Measurements from ENCODE around the gene ADAMTS5. TPM values are rescaled to one million over a fixed set of nuclear protein-coding genes. Genes with fewer than 3 reads are reported as not detected.
A peak's percentile ranks its signal among the peaks of the same experiment; 100 is the strongest.

Gene ADAMTS5
- total RNA-seq = 10.0 TPM

DNA sequence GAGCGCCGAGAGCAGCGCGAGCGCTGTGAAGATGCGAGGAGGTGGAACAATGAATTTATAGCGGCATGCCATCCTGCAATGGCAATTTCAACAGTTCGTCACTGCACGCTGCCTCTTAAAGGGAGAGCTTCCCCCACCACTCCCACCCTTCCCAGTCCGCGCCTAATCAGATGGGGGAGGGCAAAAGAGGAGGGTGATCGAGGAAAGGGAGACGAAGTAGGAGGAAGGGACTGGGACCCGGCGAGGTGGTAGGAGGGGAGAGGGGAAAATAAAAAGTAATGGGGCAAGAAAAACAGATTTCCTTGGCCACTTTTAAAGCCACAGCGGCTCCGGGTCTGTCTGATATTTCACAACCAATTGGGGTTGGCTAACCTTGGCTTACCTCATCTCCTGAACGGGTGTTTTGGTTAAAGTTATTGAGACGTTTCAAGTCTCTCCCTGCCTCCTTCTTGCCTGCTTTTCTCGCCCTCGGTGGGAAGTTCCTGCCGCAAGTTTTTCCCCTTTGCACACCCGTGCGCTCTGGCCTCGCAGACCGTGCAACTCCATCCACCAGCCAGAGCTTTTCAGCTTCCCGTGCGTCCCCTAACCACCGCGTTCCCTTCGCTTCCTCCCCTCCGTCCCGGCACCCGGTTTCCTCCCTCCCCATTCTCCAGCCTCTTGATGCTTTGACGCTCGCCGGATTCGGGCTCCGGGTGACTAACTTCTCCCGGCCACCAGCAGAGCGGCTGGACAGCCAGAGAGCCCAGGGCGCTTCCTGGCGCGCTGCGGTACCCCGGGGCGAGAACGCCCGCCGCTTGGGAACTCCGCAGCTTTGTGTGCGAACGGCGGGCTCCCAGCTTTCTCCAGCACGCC lies at the start of gene ADAMTS5:
TSS of gene ADAMTS5 (minus strand) at position 27 of the 852 bp plus-strand sequence. CDS start 697 bp downstream, outside the sequence.
- intact Hi-C loops (cut with DNase I) = no loop called here
- DNase-seq (ENCODE audit: low spot score) (peak; percentile 60), ATAC-seq (peak; percentile 57)

DNA sequence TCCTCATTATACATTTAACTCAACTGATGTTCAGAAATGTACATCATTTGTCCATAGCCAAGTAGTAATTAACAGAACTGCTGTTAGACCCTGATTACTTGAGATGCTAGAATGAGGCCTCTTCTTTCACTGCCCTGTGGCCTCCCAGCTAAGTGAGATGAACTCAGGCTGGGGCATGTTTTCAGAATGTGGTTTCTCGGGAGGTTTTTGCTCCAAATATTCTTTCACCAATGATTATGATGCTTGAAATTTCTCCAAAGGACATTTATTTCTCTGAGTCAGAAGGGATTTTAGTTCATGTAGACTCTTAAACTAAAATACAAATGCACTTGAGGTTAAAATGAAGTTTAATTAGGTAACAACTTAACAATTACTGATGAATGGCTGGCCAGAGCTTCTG lies 34.6 kb upstream of the ADAMTS5 start:
- DNase-seq (ENCODE audit: low spot score) = no peak
- intact Hi-C loops (cut with DNase I) = no loop called here
- no peak for ATAC-seq

GRCh38 chr21:26983576-26983975 lies 16.7 kb upstream of the ADAMTS5 start:
- no peak for ATAC-seq
- intact Hi-C loops (cut with DNase I) = no loop called here
- no peak for DNase-seq (ENCODE audit: low spot score)

DNA sequence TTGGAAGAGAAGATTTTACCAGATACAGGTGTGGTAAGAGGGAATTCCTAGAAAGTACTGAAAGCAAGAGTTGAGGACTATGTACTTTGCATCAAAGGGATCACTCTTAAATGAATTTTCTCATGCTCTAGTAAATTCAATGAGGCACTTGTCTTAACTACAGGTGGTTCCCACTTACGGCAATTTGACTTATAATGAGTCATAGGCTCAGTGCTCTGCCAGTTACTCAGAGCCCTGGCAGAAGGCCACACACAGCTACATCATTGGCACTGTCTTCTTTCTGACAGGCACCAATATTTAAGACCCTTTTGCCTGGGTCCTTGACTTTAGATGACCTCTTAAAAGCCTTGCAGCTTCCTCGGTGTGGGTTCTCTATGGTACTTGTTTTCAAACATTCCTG lies 15.9 kb upstream of the ADAMTS5 start:
- ATAC-seq = no peak
- no peak for DNase-seq (ENCODE audit: low spot score)
- intact Hi-C loops (cut with DNase I) = no loop called here

- no peak for ATAC-seq
- intact Hi-C loops (cut with DNase I) = no loop called here
- DNase-seq (ENCODE audit: low spot score) = no peak
Measured at GRCh38 chr21:26977746-26978145, 10.9 kb upstream of the ADAMTS5 start.

GRCh38 chr21:26973226-26973625 lies 6.3 kb upstream of the ADAMTS5 start:
- no peak for DNase-seq (ENCODE audit: low spot score)
- intact Hi-C loops (cut with DNase I) = no loop called here
- ATAC-seq = no peak

GRCh38 chr21:26972192-26972591 lies 5.3 kb upstream of the ADAMTS5 start:
- DNase-seq (ENCODE audit: low spot score) (no peak), ATAC-seq (no peak)
- intact Hi-C loops (cut with DNase I) = no loop called here

DNA sequence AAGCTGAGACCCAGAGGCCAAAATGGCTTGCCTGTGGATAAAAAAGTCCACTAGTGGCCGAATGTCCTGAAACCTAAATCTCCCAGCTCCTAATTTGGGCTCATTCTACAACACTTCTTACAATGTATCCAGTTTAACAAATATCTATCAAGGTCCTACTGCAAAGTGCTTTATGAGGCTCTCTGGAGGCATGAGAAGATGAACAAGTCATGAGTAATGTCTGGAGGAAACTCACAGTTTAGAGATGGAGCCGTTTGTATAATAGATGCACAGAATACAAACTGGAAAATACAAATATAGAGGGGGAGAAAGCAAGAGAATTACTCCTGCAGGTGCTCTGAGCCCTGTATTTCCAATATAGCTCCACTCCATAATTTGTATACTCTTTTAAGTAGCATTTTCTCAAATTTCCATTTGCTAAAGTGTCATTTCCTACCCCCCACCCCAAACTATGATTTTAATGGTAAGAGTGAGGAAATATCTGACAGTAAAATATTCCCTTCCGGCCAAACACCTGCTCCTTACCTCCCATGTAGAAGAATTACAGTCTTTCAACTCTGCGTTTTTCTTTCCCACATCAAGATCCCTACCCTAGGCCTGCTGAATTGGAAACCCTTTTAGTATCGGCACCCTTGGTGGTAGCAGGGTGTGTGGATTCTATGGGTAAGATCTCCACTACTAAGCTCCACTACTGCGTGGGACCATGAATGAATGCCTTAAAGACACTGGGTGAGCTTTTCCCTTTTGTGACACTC lies 3.3 kb upstream of the ADAMTS5 start:
- DNase-seq (ENCODE audit: low spot score) = no peak
- no peak for ATAC-seq
- intact Hi-C loops (cut with DNase I) = no loop called here

DNA sequence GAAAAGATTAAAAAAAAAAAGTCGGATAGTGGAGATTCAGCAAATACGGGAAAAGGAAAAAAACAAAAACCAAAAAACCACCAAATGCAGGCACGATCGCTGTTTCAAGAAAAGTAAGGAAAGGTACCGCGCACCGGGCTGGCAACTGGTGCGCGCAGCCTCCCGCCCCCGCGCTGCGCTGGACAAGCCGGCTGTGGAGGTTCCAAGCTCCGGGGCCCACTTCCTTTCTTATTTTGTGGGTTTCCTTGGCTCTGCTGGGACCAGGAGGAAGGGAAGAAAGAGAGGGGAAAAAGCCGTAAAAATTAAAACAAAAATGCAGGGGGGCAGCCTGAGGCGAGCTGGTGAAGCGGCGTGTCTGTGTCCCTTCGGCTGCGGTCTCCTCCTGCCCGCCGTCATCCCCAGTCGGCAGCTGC lies 233 bp downstream of the ADAMTS5 start:
- peak; percentile 55 for DNase-seq (ENCODE audit: low spot score)
- intact Hi-C loops (cut with DNase I) = no loop called here
- peak; percentile 13 for ATAC-seq

DNA sequence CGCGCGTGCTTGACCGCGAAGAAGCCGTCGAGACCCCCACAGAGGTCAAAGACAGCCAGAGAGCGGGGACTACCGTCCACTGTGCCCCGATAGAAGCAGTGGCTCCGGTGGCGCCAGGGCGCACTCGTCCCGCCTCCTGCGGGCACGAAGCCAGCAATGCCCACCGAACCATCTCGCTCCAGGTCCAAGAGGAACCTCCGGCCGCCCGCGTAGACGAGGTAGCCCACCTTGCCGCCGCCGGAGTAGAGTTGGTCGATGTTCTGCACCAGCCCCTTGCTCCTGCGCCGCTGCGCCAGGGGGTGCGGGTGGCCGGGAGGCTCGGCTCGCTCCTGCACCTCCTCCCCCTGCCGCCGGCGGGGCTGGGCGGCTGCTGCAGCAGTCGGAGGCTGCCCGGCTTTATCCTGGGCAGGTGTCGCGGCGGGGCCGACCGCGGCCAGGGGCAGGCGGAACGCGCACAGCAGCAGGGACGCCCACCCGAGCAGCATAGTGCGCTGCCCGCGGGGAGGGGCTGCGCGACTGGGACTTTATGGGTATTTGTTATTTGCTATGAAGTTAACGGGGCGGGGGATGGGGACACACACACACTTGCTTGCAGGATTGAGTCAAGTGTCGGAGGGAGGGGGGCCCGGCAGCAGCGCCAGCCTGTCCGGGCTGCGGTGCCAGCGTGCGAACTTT lies 844 bp downstream of the ADAMTS5 start:
- ATAC-seq (peak; percentile 28), DNase-seq (ENCODE audit: low spot score) (peak; percentile 59)
- intact Hi-C loops (cut with DNase I) = no loop called here

DNA sequence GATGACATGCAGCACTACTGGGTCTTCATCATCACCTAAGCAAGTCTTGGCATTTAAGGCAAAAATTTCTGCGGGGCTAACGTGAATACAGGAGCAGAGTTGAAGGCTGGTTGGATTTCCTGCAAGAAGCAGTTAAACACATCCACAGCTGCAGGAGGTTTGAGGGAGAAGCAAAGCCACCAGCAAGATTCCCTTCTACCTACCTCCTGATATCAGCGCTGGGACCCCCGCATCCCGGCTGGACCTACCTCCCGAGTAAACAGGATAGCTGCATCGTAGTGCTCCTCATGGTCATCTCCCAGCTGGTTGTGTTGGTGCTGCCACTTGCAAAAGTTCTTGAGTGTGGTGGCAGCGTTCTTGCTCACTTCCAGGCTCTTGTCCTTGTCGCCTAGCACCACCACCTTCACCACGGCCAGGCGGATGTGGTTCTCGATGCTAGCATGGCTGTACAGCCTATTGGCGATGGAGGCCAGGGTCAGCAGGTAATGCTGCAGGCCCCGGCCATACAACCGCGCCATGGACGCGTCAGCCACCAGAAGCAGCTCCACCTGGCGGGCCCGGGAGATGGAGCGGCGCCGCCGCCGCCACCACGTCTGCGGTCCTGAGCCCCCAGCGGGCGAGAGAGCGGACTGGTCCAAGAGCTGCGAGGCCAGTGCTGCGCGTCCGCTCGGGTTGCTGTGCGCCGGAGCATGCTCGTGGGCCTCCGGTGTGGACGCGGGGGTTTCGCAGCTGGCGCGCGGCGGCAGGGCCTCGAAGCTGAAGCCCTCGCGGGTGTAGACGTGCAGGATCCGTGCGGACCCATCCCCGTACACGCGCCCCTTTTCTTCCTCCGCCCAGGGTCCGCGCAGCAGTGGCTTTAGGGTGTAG lies 1.6 kb downstream of the ADAMTS5 start:
- ATAC-seq = peak; percentile 49
- peak; percentile 66 for DNase-seq (ENCODE audit: low spot score)
- intact Hi-C loops (cut with DNase I) = no loop called here

- peak; percentile 68 for DNase-seq (ENCODE audit: low spot score)
- intact Hi-C loops (cut with DNase I) = no loop called here
- ATAC-seq = peak; percentile 67
Measured at GRCh38 chr21:26964170-26964778, 2.6 kb downstream of the ADAMTS5 start.

GRCh38 chr21:26962621-26963181 lies 4.2 kb downstream of the ADAMTS5 start:
- intact Hi-C loops (cut with DNase I) = no loop called here
- DNase-seq (ENCODE audit: low spot score) (no peak), ATAC-seq (no peak)

- no peak for DNase-seq (ENCODE audit: low spot score)
- no peak for ATAC-seq
- intact Hi-C loops (cut with DNase I) = no loop called here
Measured at GRCh38 chr21:26961698-26962097, 5.2 kb downstream of the ADAMTS5 start.

- DNase-seq (ENCODE audit: low spot score) (no peak), ATAC-seq (peak; percentile 72)
- intact Hi-C loops (cut with DNase I) = no loop called here
Measured at GRCh38 chr21:26958788-26959187, 8.1 kb downstream of the ADAMTS5 start.

DNA sequence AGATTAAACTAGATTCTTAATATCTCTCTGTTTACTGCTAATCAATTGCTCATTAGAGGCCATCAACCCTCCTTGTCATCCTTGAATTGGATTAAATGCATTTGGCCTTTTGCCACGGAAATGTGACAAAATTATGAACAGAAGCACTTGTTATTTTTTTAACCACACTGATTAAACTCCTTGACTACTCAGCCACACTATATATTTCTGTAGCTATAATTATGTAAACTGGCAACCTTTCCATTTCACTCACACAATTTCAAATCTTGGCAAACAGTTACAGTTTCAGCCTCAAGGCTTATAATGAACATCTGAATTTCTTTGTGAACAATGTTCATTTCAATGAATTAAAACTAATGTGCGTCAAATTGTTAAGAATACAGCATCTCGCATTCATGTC lies 10.1 kb downstream of the ADAMTS5 start:
- DNase-seq (ENCODE audit: low spot score) (no peak), ATAC-seq (no peak)
- intact Hi-C loops (cut with DNase I) = no loop called here

GRCh38 chr21:26956216-26956615 lies 10.7 kb downstream of the ADAMTS5 start:
- no peak for DNase-seq (ENCODE audit: low spot score)
- ATAC-seq = no peak
- intact Hi-C loops (cut with DNase I) = no loop called here

DNA sequence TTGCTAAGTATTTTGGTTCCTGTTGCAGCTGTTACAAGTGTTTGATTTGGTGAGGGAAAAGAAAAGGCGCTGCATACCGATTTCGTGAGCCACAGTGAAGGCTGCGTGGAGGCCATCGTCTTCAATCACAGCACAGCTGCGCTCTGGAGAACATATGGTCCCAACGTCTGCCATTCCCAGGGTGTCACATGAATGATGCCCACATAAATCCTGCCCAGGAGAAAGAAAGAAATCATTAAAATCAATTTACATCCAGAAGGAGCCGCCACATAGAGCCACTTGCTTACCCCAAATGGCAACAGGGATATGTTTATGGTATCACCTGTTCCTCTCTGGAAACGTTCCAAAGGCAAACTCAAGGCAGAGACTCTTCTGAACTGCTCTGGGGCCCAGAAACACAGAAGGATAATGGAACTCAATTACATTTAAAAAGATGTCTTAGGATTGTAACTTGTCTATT lies 12.2 kb downstream of the ADAMTS5 start:
- ATAC-seq = peak; percentile 44
- intact Hi-C loops (cut with DNase I) = no loop called here
- DNase-seq (ENCODE audit: low spot score) = no peak
